ENCODE results near the gene SCP2.
A peak's percentile ranks its signal among the peaks of the same experiment; 100 is the strongest.

The SCP2 gene

DNA sequence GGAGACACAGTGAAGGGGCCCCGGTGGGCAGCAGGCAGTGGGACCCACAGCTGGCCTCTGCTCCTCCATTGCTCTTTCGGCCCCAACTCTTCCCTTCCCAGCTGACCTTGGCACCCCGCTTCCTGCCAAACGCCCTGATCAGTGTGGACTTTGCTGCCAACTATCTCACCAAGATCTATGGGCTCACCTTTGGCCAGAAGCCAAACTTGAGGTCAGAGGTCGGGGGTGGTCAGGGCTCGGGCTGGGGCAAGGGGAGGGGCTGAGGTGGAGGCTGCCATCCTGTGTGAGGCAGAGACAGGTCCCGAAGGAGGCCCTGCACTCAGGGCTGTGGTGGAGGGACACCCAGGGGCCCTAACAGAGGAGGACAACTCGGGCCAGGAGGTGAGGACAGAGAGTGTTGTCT lies 148.7 kb downstream of the SCP2 start:
- Histone ChIP-seq H3K36me3 (no peaks in the 10 kb centered on the region), H3K9me3 (ENCODE audit: severe bottlenecking) (no peaks in the 10 kb centered on the region), H3K27ac (no peak overlapping the region), H3K4me3 (ENCODE audit: low read depth, low read length) (no peak overlapping the region), H3K27me3 (ENCODE audit: insufficient read depth, low read depth, severe bottlenecking) (no peaks in the 10 kb centered on the region)
- no peak for TF ChIP-seq CTCF (IDR thresholded peaks at IDR 0.05; ENCODE audit: low read depth, low read length)
- peak; percentile 9 for DNase-seq

GRCh38 chr1:53076165-53076564 lies 149.1 kb downstream of the SCP2 start:
- Histone ChIP-seq H3K4me3 (ENCODE audit: low read depth, low read length) (no peak overlapping the region), H3K9me3 (ENCODE audit: severe bottlenecking) (no peaks in the 10 kb centered on the region), H3K36me3 (no peaks in the 10 kb centered on the region), H3K27ac (no peak overlapping the region), H3K27me3 (ENCODE audit: insufficient read depth, low read depth, severe bottlenecking) (no peaks in the 10 kb centered on the region)
- TF ChIP-seq CTCF (IDR thresholded peaks at IDR 0.05; ENCODE audit: low read depth, low read length): no peak
- DNase-seq: no peak

DNA sequence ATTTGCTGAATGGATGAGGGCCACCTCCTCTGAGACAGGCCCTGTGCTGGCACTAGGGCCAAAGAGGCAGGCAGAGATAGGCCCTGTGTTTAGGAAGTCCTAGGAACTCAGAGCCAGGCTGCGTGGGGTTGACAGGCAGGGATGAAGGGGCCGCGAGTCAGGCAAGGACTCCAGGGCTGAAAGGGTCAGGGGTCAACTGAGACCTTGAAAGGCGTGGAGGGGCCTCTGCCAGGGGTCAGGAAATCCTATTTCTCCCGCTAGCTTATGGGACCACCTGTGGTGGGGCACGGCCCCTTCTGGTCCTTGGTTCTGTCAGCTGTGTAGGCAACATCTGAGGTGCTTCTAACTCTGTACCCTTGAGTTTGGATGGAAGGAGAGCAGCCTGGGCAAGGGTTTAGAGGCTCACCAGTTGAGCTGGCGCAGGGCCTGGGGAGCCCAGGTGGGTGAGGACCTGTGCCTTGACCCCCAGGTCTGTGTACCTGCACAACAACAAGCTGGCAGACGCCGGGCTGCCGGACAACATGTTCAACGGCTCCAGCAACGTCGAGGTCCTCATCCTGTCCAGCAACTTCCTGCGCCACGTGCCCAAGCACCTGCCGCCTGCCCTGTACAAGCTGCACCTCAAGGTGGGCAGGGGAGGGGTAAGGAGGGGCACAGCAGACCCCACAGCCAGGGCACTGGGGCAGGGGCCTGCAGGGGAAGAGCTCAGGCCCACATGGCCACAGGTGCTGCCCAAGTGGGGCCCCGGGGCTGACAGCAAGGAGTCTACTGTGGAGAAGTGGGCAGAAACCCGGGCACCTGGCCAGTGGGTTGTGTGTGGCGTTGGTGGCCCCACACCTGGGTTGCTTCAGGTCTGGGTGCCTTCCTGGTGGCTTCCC lies 149.9 kb downstream of the SCP2 start:
- no peak overlapping the region for H3K27ac ChIP-seq
- no peaks in the 10 kb centered on the region for H3K27me3 ChIP-seq (ENCODE audit: insufficient read depth, low read depth, severe bottlenecking)
- no peak for TF ChIP-seq CTCF (IDR thresholded peaks at IDR 0.05; ENCODE audit: low read depth, low read length)
- H3K4me3 ChIP-seq (ENCODE audit: low read depth, low read length): no peak overlapping the region
- H3K36me3 ChIP-seq: no peaks in the 10 kb centered on the region
- DNase-seq: peak; percentile 4
- no peaks in the 10 kb centered on the region for H3K9me3 ChIP-seq (ENCODE audit: severe bottlenecking)

DNA sequence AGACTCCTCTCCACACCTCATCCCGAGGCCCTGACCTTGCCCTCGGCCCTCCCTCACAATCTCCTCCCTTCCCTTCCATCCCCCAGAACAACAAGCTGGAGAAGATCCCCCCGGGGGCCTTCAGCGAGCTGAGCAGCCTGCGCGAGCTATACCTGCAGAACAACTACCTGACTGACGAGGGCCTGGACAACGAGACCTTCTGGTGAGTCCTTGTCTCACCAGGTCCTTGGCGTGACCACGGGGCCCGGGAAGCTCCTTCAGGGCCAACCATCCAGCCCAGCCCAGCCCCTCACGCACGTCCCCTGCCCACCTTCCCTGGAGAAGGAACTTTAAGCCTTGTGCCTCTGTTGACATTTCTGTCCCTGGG lies 150.5 kb downstream of the SCP2 start:
- Histone ChIP-seq H3K27me3 (ENCODE audit: insufficient read depth, low read depth, severe bottlenecking) (no peaks in the 10 kb centered on the region), H3K27ac (no peak overlapping the region), H3K9me3 (ENCODE audit: severe bottlenecking) (no peaks in the 10 kb centered on the region), H3K36me3 (no peaks in the 10 kb centered on the region), H3K4me3 (ENCODE audit: low read depth, low read length) (no peak overlapping the region)
- no peak for DNase-seq
- TF ChIP-seq CTCF (IDR thresholded peaks at IDR 0.05; ENCODE audit: low read depth, low read length): no peak

- no peak for TF ChIP-seq CTCF (IDR thresholded peaks at IDR 0.05; ENCODE audit: low read depth, low read length)
- H3K27ac ChIP-seq: no peak overlapping the region
- DNase-seq: no peak
- no peaks in the 10 kb centered on the region for H3K27me3 ChIP-seq (ENCODE audit: insufficient read depth, low read depth, severe bottlenecking)
- H3K36me3 ChIP-seq: no peaks in the 10 kb centered on the region
- H3K4me3 ChIP-seq (ENCODE audit: low read depth, low read length): no peak overlapping the region
- H3K9me3 ChIP-seq (ENCODE audit: severe bottlenecking): no peaks in the 10 kb centered on the region
Observed at GRCh38 chr1:53078333-53079101, 151.4 kb downstream of the SCP2 start.

All from WERI-Rb-1 (cell line).